Esophagus muscularis mucosa (tissue), 4 donors: ENCODE results near the gene CRYGS.

Source experiments
- EP300 ChIP-seq: sonication (generic); formaldehyde crosslinking; IDR thresholded peaks from one replicate; pipeline ENCODE4 v1.6.1; 2017; ENCODE audit warnings: antibody characterized with exemption
- POLR2A ChIP-seq: fragments of 450-650 bp; IDR thresholded peaks from one replicate; pipeline ENCODE4 v1.6.1; 2017; ENCODE audit warnings: antibody characterized with exemption, moderate library complexity, mild to moderate bottlenecking, low read depth
- POLR2AphosphoS5 ChIP-seq, 2 donors: sonication (generic); formaldehyde crosslinking; IDR thresholded peaks; one replicate each; pipeline ENCODE4 v1.6.1; 2017; ENCODE audit warnings: antibody characterized with exemption in 2 of 2
- TF ChIP-seq, protein P1 (sequence below), 3 experiments: fragments of 200-600 bp in 2 of 3; fragments of 450-650 bp in 1 of 3; sonication (generic) in 2 of 3; IDR thresholded peaks; one replicate each; pipeline ENCODE4 v1.5.1; 2017 to 2019; ENCODE audit warnings: antibody characterized with exemption in 3 of 3, mild to moderate bottlenecking in 2 of 3, moderate library complexity in 1 of 3

- TF ChIP-seq, protein P1, sequence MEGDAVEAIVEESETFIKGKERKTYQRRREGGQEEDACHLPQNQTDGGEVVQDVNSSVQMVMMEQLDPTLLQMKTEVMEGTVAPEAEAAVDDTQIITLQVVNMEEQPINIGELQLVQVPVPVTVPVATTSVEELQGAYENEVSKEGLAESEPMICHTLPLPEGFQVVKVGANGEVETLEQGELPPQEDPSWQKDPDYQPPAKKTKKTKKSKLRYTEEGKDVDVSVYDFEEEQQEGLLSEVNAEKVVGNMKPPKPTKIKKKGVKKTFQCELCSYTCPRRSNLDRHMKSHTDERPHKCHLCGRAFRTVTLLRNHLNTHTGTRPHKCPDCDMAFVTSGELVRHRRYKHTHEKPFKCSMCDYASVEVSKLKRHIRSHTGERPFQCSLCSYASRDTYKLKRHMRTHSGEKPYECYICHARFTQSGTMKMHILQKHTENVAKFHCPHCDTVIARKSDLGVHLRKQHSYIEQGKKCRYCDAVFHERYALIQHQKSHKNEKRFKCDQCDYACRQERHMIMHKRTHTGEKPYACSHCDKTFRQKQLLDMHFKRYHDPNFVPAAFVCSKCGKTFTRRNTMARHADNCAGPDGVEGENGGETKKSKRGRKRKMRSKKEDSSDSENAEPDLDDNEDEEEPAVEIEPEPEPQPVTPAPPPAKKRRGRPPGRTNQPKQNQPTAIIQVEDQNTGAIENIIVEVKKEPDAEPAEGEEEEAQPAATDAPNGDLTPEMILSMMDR (IDR thresholded peaks at IDR 0.05): no peak
- TF ChIP-seq POLR2A (no peak), POLR2AphosphoS5 (IDR thresholded peaks at IDR 0.05) (no peak), EP300 (no peak)
Observed at GRCh38 chr3:186540835-186541226, 3.3 kb downstream of the CRYGS start.
